Measurements from ENCODE around the gene SPATA9.

DNA sequence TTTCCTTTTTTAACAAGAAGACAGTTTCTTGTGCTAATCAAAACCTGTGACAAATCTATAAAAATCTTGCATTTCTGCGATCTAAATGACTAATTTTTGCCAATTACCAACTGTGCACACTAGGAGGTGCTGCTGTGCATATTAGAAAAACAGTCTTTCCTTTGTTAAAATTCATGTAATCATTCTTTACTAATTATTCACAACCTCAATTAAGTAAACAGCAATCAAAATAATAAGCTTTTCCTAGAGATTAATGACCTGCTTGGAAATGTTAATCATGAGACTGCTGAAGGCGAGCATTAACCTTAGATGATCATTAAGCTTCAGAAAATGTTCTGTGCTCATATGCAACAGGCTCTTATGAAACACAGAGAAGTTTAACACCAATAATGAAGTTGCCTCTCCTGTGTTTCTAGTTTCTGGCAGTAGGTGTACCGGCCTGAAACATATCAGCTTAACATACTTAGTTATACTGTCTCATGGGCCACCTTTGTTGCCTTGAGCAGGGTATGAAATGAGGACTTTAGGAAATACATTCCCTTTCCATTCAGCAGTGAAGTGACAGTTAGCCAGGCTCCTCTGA lies 18.5 kb downstream of the SPATA9 start:
- TF ChIP-seq, protein P1, sequence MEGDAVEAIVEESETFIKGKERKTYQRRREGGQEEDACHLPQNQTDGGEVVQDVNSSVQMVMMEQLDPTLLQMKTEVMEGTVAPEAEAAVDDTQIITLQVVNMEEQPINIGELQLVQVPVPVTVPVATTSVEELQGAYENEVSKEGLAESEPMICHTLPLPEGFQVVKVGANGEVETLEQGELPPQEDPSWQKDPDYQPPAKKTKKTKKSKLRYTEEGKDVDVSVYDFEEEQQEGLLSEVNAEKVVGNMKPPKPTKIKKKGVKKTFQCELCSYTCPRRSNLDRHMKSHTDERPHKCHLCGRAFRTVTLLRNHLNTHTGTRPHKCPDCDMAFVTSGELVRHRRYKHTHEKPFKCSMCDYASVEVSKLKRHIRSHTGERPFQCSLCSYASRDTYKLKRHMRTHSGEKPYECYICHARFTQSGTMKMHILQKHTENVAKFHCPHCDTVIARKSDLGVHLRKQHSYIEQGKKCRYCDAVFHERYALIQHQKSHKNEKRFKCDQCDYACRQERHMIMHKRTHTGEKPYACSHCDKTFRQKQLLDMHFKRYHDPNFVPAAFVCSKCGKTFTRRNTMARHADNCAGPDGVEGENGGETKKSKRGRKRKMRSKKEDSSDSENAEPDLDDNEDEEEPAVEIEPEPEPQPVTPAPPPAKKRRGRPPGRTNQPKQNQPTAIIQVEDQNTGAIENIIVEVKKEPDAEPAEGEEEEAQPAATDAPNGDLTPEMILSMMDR (IDR thresholded peaks at IDR 0.05 in 4 of 5, conservative IDR thresholded peaks at IDR 0.05 in 1 of 5): peak; percentile 60 to 94 (median 79)
- TF ChIP-seq POLR2A (IDR thresholded peaks at IDR 0.05): no peak
